ENCODE measurements around the gene FKBP2. TPM values are rescaled to one million over a fixed set of nuclear protein-coding genes. Genes with fewer than 3 reads are reported as not detected.

The FKBP2 gene
- total RNA-seq, 1 donor from 2014 or later: 31.4 TPM

- peak overlapping the region; percentile 98 for H3K27ac Mint-ChIP-seq (ENCODE audit: unreplicated experiment)
- TF ChIP-seq CTCF (IDR thresholded peaks at IDR 0.05; ENCODE audit: partially characterized antibody, unreplicated experiment): no peak
- peak; percentile 97 for DNase-seq
- H3K9me3 Mint-ChIP-seq (ENCODE audit: unreplicated experiment): peaks cover 16% of the 10 kb centered on the region
- no peaks in the 10 kb centered on the region for H3K36me3 Mint-ChIP-seq (ENCODE audit: unreplicated experiment)
- H3K27me3 Mint-ChIP-seq (ENCODE audit: unreplicated experiment): peaks cover 15% of the 10 kb centered on the region
- peaks cover 2% of the 10 kb centered on the region for H3K4me1 Mint-ChIP-seq (ENCODE audit: low read depth, unreplicated experiment)
- peak overlapping the region; percentile 100 for H3K4me3 Mint-ChIP-seq (ENCODE audit: unreplicated experiment)
Measured at GRCh38 chr11:64269540-64270220, 28.8 kb downstream of the FKBP2 start.

GRCh38 chr11:64275031-64275800 is 34.3 kb downstream of the FKBP2 start:
- H3K9me3 Mint-ChIP-seq (ENCODE audit: unreplicated experiment): peaks cover 7% of the 10 kb centered on the region
- no peaks in the 10 kb centered on the region for H3K36me3 Mint-ChIP-seq (ENCODE audit: unreplicated experiment)
- H3K27me3 Mint-ChIP-seq (ENCODE audit: unreplicated experiment): peaks cover 6% of the 10 kb centered on the region
- H3K4me1 Mint-ChIP-seq (ENCODE audit: low read depth, unreplicated experiment): no peaks in the 10 kb centered on the region
- no peak overlapping the region for H3K27ac Mint-ChIP-seq (ENCODE audit: unreplicated experiment)
- no peak for TF ChIP-seq CTCF (IDR thresholded peaks at IDR 0.05; ENCODE audit: partially characterized antibody, unreplicated experiment)
- DNase-seq: no peak
- H3K4me3 Mint-ChIP-seq (ENCODE audit: unreplicated experiment): no peak overlapping the region

- Mint-ChIP-seq H3K36me3 (ENCODE audit: unreplicated experiment) (no peaks in the 10 kb centered on the region), H3K27ac (ENCODE audit: unreplicated experiment) (no peak overlapping the region), H3K9me3 (ENCODE audit: unreplicated experiment) (peaks cover 2% of the 10 kb centered on the region), H3K27me3 (ENCODE audit: unreplicated experiment) (peaks cover 3% of the 10 kb centered on the region), H3K4me1 (ENCODE audit: low read depth, unreplicated experiment) (no peaks in the 10 kb centered on the region), H3K4me3 (ENCODE audit: unreplicated experiment) (no peak overlapping the region)
- DNase-seq: no peak
- TF ChIP-seq CTCF (IDR thresholded peaks at IDR 0.05; ENCODE audit: partially characterized antibody, unreplicated experiment): no peak
Measured at GRCh38 chr11:64275841-64276240, 34.9 kb downstream of the FKBP2 start.

GRCh38 chr11:64276653-64277431 is 35.9 kb downstream of the FKBP2 start:
- no peak for DNase-seq
- H3K4me3 Mint-ChIP-seq (ENCODE audit: unreplicated experiment): no peak overlapping the region
- H3K4me1 Mint-ChIP-seq (ENCODE audit: low read depth, unreplicated experiment): peaks cover 3% of the 10 kb centered on the region
- TF ChIP-seq CTCF (IDR thresholded peaks at IDR 0.05; ENCODE audit: partially characterized antibody, unreplicated experiment): no peak
- no peaks in the 10 kb centered on the region for H3K9me3 Mint-ChIP-seq (ENCODE audit: unreplicated experiment)
- no peak overlapping the region for H3K27ac Mint-ChIP-seq (ENCODE audit: unreplicated experiment)
- H3K27me3 Mint-ChIP-seq (ENCODE audit: unreplicated experiment): peaks cover 4% of the 10 kb centered on the region
- H3K36me3 Mint-ChIP-seq (ENCODE audit: unreplicated experiment): no peaks in the 10 kb centered on the region

Measured in glutamatergic neuron (in vitro differentiated cells).